ENCODE data around the gene PLA2G4B.
"Not testable (repeated sequence)": the region's sequence is repeated elsewhere in the genome, so short reads cannot be mapped to it uniquely, and the experiment has no call there.

Gene PLA2G4B

GRCh38 chr15:41827880-41828806 lies 10.5 kb upstream of the PLA2G4B start, which contains the start of gene JMJD7:
Gene JMJD7, plus strand, starts transcription at chr15:41828092. Its CDS starts 33 bp downstream, at chr15:41828125.
- DNase-seq = peak; percentile 93

GRCh38 chr15:41828807-41829141 lies 9.9 kb upstream of the PLA2G4B start:
- no peak for DNase-seq

DNA sequence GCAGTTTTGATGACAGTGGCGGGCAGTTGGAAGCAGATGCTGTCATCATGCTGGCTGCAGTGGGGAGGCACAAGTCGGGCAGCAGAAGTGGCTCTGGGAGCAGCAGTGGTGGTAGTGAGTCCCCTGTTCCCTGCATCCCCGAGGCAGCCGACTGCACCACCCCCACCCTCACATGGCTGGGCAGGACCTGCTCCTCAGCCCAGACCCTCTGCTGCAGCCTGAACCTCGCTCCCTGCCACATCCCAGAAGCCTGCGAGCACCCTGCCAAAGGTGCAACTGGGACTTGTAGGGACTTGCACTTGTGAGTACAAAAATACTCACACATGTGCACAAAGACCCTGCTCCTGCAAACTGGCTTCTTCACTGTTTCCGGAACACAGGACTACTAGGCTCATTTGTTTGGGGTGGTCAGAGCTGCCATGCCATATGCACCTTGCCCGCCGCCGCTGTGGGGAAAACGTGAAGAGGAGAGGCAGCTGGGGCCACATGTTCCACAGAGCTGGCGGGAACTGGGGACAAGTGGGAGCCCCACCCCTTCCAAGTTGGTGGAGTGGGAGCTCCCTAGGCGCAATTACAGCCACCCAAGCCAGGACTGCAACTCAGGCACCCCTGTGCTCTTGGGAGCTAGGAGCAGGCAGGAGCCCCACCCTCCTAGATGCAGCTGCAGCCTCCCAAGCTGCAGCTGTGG lies 8.5 kb upstream of the PLA2G4B start:
- DNase-seq = no peak

- DNase-seq = not testable (repeated sequence)
Measured at GRCh38 chr15:41831291-41831690, 7.4 kb upstream of the PLA2G4B start.

DNA sequence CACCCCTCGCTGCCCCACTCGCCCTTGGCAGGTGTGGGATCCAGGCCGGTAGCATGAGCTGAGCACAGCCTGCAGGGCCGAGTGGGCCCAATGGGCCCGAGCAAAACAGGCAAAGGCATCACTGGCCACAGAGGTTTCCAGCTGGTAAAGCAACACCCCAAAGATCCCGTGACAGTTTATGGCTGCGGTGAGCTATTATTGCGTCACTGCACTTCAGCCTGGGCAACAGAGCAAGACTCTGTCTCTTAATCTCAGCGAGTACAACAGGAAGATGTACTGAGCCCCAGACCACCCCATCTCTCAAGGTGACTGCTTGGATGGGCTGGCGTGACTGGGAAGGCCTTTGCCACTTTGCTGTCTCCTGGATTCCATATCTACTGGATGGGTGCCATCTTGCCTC lies 6.4 kb upstream of the PLA2G4B start:
- DNase-seq = no peak

GRCh38 chr15:41832875-41833274 lies 5.8 kb upstream of the PLA2G4B start:
- DNase-seq = no peak

DNA sequence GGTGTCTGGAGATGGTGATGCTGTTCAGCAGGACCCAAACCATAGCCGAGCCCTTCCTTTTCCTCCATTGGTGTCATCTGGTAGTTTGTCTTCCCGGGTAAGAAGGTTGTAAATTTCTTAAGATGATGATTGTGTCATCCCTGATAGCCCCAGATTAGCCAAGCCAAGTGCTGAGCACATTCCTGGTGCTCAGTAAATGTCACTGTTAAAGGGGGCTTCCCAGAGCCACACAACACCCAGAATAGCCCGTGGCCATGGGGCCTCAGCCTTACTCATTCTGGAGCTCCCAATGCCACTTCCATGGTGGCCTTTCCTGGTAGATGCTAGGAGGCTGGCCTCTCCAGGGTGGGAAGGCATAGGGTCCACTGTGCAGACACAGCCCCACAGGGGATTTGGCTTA lies 4.6 kb upstream of the PLA2G4B start:
- no peak for DNase-seq

- no peak for DNase-seq
Measured at GRCh38 chr15:41836073-41836472, 2.6 kb upstream of the PLA2G4B start.

- DNase-seq = no peak
Measured at GRCh38 chr15:41836713-41837454, 1.8 kb upstream of the PLA2G4B start.

DNA sequence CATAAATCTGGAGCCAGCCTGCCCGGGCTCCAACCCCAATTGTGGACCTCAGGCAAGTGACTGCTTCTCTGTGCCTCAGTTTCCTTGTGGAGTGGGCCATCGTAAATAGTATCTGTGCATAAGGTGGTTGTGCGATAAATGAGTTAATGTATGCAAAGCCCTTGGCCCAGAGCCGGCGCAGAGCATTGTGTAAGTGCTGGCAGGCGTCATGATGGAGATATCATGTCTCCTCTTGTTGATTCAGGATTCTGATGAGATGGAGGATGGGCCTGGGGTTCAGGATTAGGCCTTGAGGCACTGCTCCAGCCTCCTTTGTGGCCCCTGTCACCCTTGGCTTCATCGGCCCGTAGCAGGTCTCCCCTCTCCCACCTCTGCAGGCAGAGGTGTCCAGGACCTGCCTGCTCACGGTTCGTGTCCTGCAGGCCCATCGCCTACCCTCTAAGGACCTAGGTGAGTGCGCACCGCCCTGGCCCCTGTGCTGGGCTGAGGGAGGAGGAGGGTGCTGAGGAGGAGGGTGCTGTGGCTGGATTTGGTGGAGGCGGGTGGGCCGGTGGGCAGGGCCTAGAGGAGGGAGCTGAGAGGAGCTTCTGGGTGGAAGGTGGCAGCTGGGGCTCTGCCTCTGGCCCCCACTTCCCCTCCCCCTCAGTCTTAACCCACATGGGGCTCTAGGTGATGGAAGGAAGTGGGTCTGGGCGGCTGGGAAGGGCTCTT lies 1.3 kb downstream of the PLA2G4B start:
- DNase-seq = no peak

GRCh38 chr15:41840673-41841072 lies 2.0 kb downstream of the PLA2G4B start:
- no peak for DNase-seq

- DNase-seq = no peak
Measured at GRCh38 chr15:41841131-41841530, 2.5 kb downstream of the PLA2G4B start.

DNA sequence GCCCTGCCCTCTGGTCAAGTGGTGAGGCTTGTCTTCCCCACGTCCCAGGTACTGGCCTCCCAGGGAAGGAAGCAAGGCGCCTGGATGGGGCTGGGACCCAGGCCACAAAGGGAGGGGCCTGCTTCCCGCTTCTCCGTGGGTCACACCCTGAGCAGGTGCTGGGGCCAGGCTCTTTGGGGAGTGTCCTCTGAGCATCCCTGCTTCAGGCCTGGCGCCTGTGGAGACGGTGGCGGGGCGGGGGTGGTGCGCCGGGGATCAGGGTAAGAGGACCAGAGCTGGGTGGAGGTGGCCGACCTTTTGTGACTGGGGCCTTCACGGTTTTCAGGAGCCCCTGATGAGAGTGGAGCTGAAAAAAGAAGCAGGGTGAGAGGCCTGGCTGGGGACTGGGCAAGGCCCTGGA lies 3.6 kb downstream of the PLA2G4B start:
- DNase-seq = no peak

DNA sequence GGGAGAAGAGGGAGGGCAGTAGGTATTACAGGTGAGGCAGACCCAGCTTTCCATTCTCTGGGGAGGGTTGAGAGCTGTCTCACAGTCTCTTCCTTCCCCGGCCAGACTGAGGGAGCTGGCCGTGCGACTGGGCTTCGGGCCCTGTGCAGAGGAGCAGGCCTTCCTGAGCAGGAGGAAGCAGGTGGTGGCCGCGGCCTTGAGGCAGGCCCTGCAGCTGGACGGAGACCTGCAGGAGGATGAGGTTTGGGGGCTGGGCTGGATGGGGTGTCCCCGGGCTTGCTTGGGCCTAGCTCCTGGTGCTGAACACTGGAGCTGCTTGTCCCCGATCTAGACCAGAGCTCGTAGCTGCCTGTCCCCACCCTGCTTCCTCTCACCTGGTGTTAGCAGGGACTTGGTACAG lies 4.9 kb downstream of the PLA2G4B start:
- DNase-seq = no peak

- DNase-seq = no peak
Measured at GRCh38 chr15:41844814-41845213, 6.2 kb downstream of the PLA2G4B start.

DNA sequence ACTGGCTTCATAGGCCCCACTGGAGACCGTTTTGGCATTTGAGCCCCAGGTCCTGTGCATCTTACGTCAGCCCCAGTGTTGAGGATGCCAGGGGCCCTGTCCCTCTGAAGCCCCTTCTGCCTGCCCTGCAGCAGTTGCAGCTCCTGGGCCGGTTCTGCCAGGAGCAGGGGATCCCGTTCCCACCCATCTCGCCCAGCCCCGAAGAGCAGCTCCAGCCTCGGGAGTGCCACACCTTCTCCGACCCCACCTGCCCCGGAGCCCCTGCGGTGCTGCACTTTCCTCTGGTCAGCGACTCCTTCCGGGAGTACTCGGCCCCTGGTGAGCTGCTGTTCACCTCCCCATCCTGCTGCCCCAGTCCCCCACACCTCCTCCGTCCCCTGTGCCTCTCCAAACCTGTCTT lies 8.6 kb downstream of the PLA2G4B start:
- DNase-seq = no peak

- no peak for DNase-seq
Measured at GRCh38 chr15:41847981-41848380, 9.3 kb downstream of the PLA2G4B start.

GRCh38 chr15:41848631-41849030 lies 10.0 kb downstream of the PLA2G4B start:
- no peak for DNase-seq

DNA sequence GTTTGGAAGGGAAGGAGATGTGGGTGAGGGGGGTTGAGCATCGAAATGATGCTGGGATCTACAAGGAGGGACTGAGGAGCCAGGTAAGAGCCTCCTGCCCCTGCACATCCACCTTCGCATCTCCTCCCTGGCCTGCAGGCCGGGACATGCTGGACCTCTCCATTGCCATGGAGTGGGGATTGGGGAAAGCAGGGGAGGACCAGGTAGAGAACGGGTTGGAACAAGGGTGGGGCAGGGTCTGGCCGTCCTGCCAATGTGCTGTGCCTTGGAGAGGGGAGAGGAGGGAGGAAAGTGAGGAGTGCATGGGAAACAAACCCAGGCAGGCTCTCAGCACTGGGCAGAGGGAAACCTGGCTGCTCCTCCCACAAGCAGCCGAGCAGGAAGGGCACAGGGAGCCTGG lies 10.6 kb downstream of the PLA2G4B start:
- no peak for DNase-seq

- no peak for DNase-seq
Measured at GRCh38 chr15:41849861-41850260, 11.2 kb downstream of the PLA2G4B start.

DNA sequence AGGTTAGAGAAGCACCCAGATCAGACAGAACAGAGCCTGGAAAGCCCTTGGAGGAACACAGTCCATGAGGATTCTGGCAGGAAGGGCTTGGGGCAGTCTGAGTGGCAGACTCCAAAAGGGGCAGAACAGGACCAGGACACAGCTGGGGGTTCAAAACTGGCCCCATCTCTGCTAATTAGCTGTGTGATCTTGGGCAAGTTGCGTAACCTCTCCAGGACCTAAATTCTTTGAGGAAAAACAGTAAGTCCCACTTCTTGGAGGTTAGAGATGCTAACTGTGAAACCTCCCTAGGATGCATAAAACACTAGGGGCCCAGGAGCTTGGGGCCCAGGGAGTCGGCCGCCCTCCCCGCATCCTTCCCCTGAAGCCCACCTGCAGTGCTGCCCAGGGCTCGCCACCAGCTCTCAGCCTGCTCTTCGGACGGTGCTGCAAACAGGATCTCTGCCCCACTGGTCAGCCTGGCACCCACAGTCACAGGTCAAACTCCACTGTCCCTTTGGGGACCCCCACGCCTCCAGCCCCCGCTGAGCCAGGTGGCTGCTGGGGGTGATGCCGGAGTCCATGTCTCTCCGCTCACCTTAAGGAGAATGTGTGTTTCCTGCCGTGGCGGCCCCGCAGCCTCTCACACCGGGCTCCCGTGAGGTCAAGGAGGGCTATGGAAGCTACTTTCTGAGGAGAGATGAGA lies 12.0 kb downstream of the PLA2G4B start:
- no peak for DNase-seq

GRCh38 chr15:41851167-41851523 lies 12.5 kb downstream of the PLA2G4B start:
- DNase-seq = no peak

Measured in midbrain (tissue), 1 donor.